AG04449 (cell line): ENCODE data around the gene COL6A6.

Experiments
- CTCF ChIA-PET: fragments of 350-600 bp; formaldehyde crosslinking; extraction: SDS; loops from one replicate; lab custom pipeline; 2021; ENCODE audit warnings: antibody characterized with exemption; lab: Yijun Ruan, JAX
- POLR2A ChIA-PET: fragments of 400-600, 350-600 bp; formaldehyde crosslinking; extraction: SDS; loops from one replicate; lab custom pipeline; 2020; ENCODE audit warnings: antibody characterized with exemption, inconsistent platforms; lab: Yijun Ruan, JAX
- DNase-seq: peaks from one replicate; pipeline ENCODE4 v3.0.0-alpha.2; 2010; ENCODE audit warnings: low read depth, low spot score
- H3K4me3 ChIP-seq: 2 replicates; pipeline ENCODE4 v1.5.1; 2011; ENCODE audit warnings: low read depth, mild to moderate bottlenecking, control low read depth, low read length
- TF ChIP-seq, protein P1 (sequence below): IDR thresholded peaks from one replicate; pipeline ENCODE4 v1.5.1; 2011; ENCODE audit warnings: mild to moderate bottlenecking, moderate library complexity, low read length, control low read depth, inconsistent platforms; ENCODE audit not compliant: insufficient read depth; ENCODE audit errors: missing control alignments

Gene COL6A6

DNA sequence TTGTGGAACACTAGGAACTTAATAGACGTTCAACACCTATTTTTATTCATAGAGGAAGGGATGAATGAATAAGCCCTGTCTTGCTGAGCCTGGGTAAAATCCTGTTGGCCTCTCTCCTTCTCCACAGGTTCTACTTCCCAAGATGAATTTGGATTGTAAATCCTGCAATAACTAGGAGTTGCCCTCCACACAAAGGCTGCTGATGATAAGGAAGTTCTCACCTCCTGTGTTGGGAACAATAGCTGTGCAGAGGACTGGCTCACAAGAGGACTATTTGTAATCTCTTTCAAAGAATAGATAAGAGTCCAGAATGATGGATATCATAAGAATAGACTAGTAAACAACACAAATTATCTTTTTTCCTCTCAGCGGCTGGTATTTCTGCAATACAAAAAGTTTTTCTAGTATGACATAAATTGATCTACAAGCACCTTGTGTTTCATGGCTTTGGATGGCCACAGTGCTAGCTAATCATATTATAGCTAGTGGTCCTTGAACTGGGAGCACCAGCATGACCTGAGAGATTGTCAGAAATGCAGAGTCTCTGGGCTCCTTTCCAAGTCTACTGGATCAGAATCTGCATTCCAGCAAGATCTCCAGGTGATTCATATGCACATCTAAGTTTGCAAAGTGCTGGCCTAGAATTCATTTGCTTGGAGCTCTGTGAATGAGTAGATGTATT, 28.1 kb upstream of the COL6A6 start:
- ChIA-PET CTCF (no interaction called here), POLR2A (no interaction called here)
- H3K4me3 ChIP-seq, result no peak overlapping the region
- no peak for DNase-seq
- TF ChIP-seq, protein P1, sequence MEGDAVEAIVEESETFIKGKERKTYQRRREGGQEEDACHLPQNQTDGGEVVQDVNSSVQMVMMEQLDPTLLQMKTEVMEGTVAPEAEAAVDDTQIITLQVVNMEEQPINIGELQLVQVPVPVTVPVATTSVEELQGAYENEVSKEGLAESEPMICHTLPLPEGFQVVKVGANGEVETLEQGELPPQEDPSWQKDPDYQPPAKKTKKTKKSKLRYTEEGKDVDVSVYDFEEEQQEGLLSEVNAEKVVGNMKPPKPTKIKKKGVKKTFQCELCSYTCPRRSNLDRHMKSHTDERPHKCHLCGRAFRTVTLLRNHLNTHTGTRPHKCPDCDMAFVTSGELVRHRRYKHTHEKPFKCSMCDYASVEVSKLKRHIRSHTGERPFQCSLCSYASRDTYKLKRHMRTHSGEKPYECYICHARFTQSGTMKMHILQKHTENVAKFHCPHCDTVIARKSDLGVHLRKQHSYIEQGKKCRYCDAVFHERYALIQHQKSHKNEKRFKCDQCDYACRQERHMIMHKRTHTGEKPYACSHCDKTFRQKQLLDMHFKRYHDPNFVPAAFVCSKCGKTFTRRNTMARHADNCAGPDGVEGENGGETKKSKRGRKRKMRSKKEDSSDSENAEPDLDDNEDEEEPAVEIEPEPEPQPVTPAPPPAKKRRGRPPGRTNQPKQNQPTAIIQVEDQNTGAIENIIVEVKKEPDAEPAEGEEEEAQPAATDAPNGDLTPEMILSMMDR, result no peak

DNA sequence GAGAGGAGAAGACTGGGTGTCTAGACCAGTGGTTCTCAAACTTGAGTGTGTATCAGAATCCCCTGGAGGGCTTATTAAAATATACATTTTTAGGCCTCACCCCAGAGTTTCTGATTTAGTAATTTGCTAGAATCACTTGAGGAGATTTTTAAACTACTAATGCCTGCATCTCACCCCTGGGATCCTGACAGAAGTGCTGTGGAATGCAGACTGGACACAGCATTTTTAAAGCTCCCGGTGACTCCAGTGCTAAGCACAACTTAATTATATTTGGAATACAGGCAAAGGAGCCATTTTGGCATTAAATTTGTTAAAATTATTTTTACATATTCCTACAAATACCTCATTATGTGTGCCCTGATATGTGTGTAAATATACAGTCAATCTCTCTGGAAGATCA, 26.7 kb upstream of the COL6A6 start:
- CTCF ChIA-PET, result no interaction called here
- no peak for DNase-seq
- POLR2A ChIA-PET, result no interaction called here
- H3K4me3 ChIP-seq, result no peak overlapping the region
- TF ChIP-seq, protein P1, result no peak

DNA sequence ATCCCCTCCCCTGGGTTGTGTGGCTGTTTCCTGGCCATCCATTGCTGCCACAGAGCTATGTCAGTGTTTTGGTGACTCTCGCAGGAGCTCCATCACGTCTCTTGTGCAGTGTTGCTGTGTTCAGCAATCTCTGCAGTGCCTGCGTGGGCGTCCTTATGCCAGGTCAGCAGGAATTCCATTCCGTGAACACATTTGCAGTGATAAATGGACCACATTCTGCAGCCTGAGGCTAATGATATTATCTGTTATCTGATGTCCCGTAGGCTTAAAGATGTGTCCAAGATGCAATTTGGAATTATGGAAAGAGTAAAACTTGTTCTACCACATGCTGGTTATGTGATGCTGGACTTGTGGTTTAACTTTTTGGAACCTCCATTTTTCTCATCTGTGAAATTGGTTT, 25.5 kb upstream of the COL6A6 start:
- no peak for DNase-seq
- TF ChIP-seq, protein P1, result no peak
- CTCF ChIA-PET, result no interaction called here

DNA sequence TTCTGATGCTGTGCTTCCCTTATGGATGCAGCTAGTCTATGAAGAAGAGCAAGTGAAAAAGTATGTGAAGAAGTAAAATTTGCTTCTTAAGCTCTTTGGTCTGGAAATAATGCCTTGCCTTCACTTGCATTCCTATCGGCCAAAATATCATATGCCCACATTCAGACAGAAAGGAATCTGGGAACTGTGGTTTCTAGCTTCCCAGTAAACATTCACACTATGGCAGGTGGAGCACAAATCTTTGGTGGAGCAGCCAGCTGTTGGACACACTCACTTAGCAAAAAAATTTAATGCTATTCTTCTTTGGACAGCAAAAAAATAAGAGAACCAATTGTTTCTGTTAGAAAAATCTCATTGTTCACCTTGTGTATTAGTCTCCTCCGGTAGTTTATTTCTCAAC, 12.3 kb upstream of the COL6A6 start:
- TF ChIP-seq, protein P1, result no peak
- H3K4me3 ChIP-seq, result no peak overlapping the region
- CTCF ChIA-PET, result no interaction called here

More for the DNA sequence above, 25.5 kb upstream of the COL6A6 start:
- POLR2A ChIA-PET, result no interaction called here
- H3K4me3 ChIP-seq, result no peak overlapping the region

DNA sequence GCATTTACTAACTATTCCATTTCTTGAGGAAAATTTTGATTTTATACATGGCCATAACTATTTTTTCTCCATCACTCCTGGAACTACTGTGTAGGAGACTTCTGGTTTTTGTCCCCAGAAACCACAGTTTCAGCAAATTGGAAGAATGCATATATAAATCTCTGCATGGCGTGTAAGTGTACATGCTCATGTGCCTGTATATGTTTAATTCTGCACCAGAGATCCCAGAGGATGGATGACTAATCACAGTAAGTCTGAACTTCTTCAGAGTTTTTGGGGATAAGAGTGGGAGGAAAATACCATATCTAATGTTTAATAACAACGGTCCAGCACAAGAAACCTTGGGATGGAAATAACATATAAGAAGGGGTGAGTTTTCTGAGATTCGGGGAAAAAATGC, 10.9 kb upstream of the COL6A6 start:
- H3K4me3 ChIP-seq, result no peak overlapping the region
- ChIA-PET CTCF (no interaction called here), POLR2A (no interaction called here)
- TF ChIP-seq, protein P1, result no peak
- DNase-seq, result no peak

More for the DNA sequence above, 12.3 kb upstream of the COL6A6 start:
- POLR2A ChIA-PET, result no interaction called here
- DNase-seq, result no peak

DNA sequence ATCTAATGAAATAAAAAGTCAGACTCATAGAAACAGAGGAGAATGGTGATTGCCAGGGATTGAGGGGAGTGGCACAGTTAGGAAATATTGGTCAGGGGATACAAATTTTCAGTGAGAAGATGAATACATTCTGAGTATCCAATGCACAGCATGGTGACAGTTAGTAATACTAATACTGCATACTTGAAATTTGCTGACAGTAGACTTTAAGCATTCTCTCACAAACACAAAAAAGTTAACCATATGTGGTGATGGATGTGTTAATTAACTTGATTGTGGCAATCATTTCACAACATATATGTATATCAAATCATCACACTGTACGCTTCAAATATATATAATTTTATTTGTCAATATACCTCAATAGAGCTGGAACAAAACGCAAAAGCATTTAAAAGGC, 9.2 kb upstream of the COL6A6 start:
- CTCF ChIA-PET, result no interaction called here

More for the DNA sequence above, 9.2 kb upstream of the COL6A6 start:
- TF ChIP-seq, protein P1, result no peak
- POLR2A ChIA-PET, result no interaction called here
- no peak overlapping the region for H3K4me3 ChIP-seq
- no peak for DNase-seq
